RWPE2 (cell line): ENCODE results near the gene CHRNB1.

Experiments
- ATAC-seq: fragments of 200-7000 bp; cut with Tn5 transposase; 3 replicates; pipeline ENCODE4 v1.9.1; 2021; ENCODE audit warnings: low read depth
- DNase-seq: peaks from one replicate; pipeline ENCODE4 v3.0.0-alpha.2; 2020; ENCODE audit warnings: low spot score
- H3K27ac ChIP-seq: fragments of 450-650 bp; 2 replicates; pipeline ENCODE4 v1.5.1; 2017; ENCODE audit warnings: mild to moderate bottlenecking; ENCODE audit not compliant: poor library complexity, severe bottlenecking
- H3K27me3 ChIP-seq: fragments of 250-450 bp; sonication (Bioruptor Pico); 2 replicates; pipeline ENCODE4 v1.5.1; 2021; ENCODE audit warnings: mild to moderate bottlenecking, moderate library complexity; ENCODE audit not compliant: insufficient read depth, poor library complexity, severe bottlenecking
- H3K36me3 ChIP-seq: fragments of 250-450 bp; sonication (Bioruptor Pico); 2 replicates; pipeline ENCODE4 v1.5.1; 2020; ENCODE audit warnings: low read depth, mild to moderate bottlenecking, moderate library complexity
- H3K4me1 ChIP-seq: fragments of 250-450 bp; sonication (Bioruptor Pico); 2 replicates; pipeline ENCODE4 v1.5.1; 2021; ENCODE audit warnings: mild to moderate bottlenecking, moderate library complexity; ENCODE audit not compliant: insufficient read depth, poor library complexity, severe bottlenecking
- H3K4me3 ChIP-seq: fragments of 250-450 bp; sonication (Bioruptor Pico); 2 replicates; pipeline ENCODE4 v1.5.1; 2021; ENCODE audit warnings: mild to moderate bottlenecking, moderate library complexity; ENCODE audit not compliant: severe bottlenecking
- H3K9me3 ChIP-seq: fragments of 250-450 bp; sonication (Bioruptor Pico); 2 replicates; pipeline ENCODE4 v1.5.1; 2021; ENCODE audit warnings: mild to moderate bottlenecking, moderate library complexity; ENCODE audit not compliant: severe bottlenecking
- CTCF ChIP-seq: fragments of 450-650 bp; IDR thresholded peaks from one replicate; pipeline ENCODE4 v1.5.1; 2017; ENCODE audit warnings: mild to moderate bottlenecking, moderate library complexity; ENCODE audit not compliant: poor library complexity, severe bottlenecking

The CHRNB1 gene

GRCh38 chr17:7428557-7428956 is 16.3 kb upstream of the CHRNB1 start, which contains the start of gene SPEM3:
Gene SPEM3 (plus strand): TSS chr17:7428857. CDS start chr17:7428903, 46 bp downstream.
- Histone ChIP-seq H3K27ac (no peak within 1 kb of the TSS), H3K36me3 (no peaks in the 10 kb centered on the region), H3K4me3 (no peak within 1 kb of the TSS), H3K9me3 (no peaks in the 10 kb centered on the region), H3K4me1 (no peaks in the 10 kb centered on the region), H3K27me3 (no peaks in the 10 kb centered on the region)
- no peak for ATAC-seq
- TF ChIP-seq CTCF: no peak
- no peak for DNase-seq

DNA sequence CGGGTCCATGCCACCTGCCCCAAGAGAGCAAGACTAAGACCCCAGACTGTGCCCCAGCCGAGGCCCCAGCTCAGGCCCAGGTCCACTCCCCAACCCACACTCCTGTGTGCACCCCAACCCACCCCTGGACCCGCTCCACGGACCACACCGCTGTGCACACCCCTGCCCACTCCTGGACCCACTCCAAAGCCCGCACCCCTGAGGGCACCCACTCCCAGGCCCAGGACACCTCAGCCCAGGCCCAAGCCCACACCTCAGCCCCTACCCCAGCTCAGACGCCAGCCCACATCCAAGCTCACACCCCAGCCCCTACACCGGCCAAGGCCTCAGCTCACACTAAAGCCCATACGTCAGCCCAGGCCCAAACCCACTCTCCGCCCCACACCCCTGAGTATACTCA is 15.1 kb upstream of the CHRNB1 start:
- DNase-seq: no peak
- Histone ChIP-seq H3K4me1 (no peaks in the 10 kb centered on the region), H3K27ac (no peak overlapping the region), H3K36me3 (no peaks in the 10 kb centered on the region), H3K4me3 (no peak overlapping the region), H3K9me3 (no peaks in the 10 kb centered on the region), H3K27me3 (no peaks in the 10 kb centered on the region)
- no peak for TF ChIP-seq CTCF
- no peak for ATAC-seq

- no peaks in the 10 kb centered on the region for H3K4me1 ChIP-seq
- H3K9me3 ChIP-seq: no peaks in the 10 kb centered on the region
- ATAC-seq (no peak), DNase-seq (no peak)
- H3K36me3 ChIP-seq: no peaks in the 10 kb centered on the region
- H3K27me3 ChIP-seq: no peaks in the 10 kb centered on the region
- no peak for TF ChIP-seq CTCF
- H3K27ac ChIP-seq: no peak overlapping the region
- no peak overlapping the region for H3K4me3 ChIP-seq
These were observed 13.6 kb upstream of the CHRNB1 start for GRCh38 chr17:7431231-7431630.

- Histone ChIP-seq H3K4me1 (no peaks in the 10 kb centered on the region), H3K4me3 (no peak overlapping the region), H3K27me3 (no peaks in the 10 kb centered on the region), H3K36me3 (no peaks in the 10 kb centered on the region), H3K27ac (no peak overlapping the region), H3K9me3 (no peaks in the 10 kb centered on the region)
- no peak for DNase-seq
- no peak for ATAC-seq
- no peak for TF ChIP-seq CTCF
These were observed 12.6 kb upstream of the CHRNB1 start for GRCh38 chr17:7432296-7432695.

- ATAC-seq: peak; percentile 5
- Histone ChIP-seq H3K9me3 (no peaks in the 10 kb centered on the region), H3K27me3 (no peaks in the 10 kb centered on the region), H3K4me1 (peaks cover 4% of the 10 kb centered on the region), H3K4me3 (peak overlapping the region; percentile 44), H3K36me3 (no peaks in the 10 kb centered on the region), H3K27ac (peak overlapping the region; percentile 82)
- DNase-seq: peak; percentile 70
- peak; percentile 27 for TF ChIP-seq CTCF
These were observed 8.9 kb upstream of the CHRNB1 start for GRCh38 chr17:7435676-7436555.
